Activated CD8-positive, alpha-beta T cell treated with anti-CD3 and anti-CD28 coated beads for 36 hours (primary cell): ENCODE data around the gene USHBP1. TPM values are rescaled to one million over a fixed set of nuclear protein-coding genes. Genes with fewer than 3 reads are reported as not detected.
A peak's percentile ranks its signal among the peaks of the same experiment; 100 is the strongest.

Experiments used
- ATAC-seq: fragments of 200-7000 bp; cut with Tn5 transposase; one replicate; pipeline ENCODE4 v1.10.0; 2021; ENCODE audit warnings: mild to moderate bottlenecking, moderate library complexity
- CTCF ChIA-PET: fragments of 350-600 bp; sonication (Branson Sonifier 250); formaldehyde crosslinking; loops from one replicate; lab custom pipeline; 2021; ENCODE audit warnings: antibody characterized with exemption; lab: Charles Lee
- POLR2A ChIA-PET: fragments of 350-600 bp; sonication (Branson Sonifier 250); formaldehyde crosslinking; loops from one replicate; lab custom pipeline; 2021; ENCODE audit warnings: antibody characterized with exemption; lab: Charles Lee
- DNase-seq: peaks from one replicate; pipeline ENCODE4 v3.0.0-alpha.2; 2020
- H3K27ac Mint-ChIP-seq: one replicate; pipeline ENCODE4 v1.8.0; 2021; ENCODE audit warnings: mild to moderate bottlenecking, mixed read lengths
- H3K27me3 Mint-ChIP-seq: one replicate; pipeline ENCODE4 v1.8.0; 2021; ENCODE audit warnings: mixed read lengths
- H3K36me3 Mint-ChIP-seq: one replicate; pipeline ENCODE4 v1.8.0; 2021; ENCODE audit warnings: low read depth, mixed read lengths
- H3K4me1 Mint-ChIP-seq: one replicate; pipeline ENCODE4 v1.8.0; 2021; ENCODE audit warnings: low read depth, mixed read lengths
- H3K4me3 Mint-ChIP-seq: one replicate; pipeline ENCODE4 v1.8.0; 2021; ENCODE audit warnings: mild to moderate bottlenecking, moderate library complexity, mixed read lengths
- H3K9me3 Mint-ChIP-seq: one replicate; pipeline ENCODE4 v1.8.0; 2021; ENCODE audit warnings: mixed read lengths
- CTCF ChIP-seq: fragments of 200-600 bp; IDR thresholded peaks from one replicate; pipeline ENCODE4 v1.8.0; 2022; ENCODE audit warnings: antibody characterized with exemption, mild to moderate bottlenecking
- intact Hi-C: fragments of 100-400 bp; cut with micrococcal nuclease; formaldehyde crosslinking; loops from one replicate; pipeline ENCODE4 v1.10.0; 2022
- total RNA-seq, 2 experiments: library from RNA; stranded (reverse); gene quantifications; one replicate each; pipeline ENCODE4 v1.2.3, GENCODE V29; 2021

The USHBP1 gene
- total RNA-seq, 2 experiments from 2014 or later = 0.29 TPM; not detected in 1

DNA sequence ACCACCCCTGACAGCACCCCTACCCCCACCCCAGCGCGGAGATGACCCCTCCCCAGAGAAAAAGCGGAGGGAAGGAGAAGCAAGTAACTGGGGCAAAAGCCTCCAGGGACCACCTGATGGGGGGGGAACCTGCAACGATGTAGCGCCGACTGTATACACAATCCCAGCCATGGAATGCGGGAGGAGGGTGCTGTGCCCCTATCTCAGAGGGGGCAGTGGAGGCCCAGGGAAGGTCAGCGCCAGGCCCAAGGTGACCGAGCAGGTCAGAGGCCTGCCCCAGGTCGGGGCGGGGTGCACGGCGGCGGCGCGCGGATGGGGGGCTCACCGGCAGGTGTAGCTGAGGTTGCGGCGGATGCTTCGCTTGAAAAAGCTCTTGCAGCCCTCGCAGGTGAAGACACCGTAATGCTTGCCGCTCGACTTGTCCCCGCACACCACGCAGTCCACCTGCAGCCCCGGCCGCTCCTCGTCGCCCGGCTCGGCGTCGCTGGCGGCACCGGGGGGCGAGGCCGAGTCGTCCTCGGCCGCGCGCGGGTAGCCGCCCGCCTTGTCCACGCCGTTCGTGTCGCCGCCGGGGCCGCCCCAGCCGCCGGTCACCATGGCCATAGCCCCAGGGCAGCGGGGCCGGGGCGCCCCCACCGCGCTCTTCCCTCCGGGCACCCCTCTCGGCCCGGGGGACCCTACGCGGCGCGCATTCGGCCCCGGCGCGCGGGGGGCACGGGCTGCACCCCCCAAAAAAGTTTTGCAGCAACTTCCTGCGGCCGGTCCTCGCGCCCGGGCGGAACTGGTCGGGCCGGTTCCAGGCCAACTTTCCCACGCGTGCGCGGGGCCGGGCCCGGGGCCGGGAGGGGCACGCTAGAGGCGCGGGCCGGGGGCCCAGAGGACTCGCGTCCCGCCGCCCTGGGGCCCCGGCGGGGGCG, 19.7 kb downstream of the USHBP1 start:
- DNase-seq (no peak), ATAC-seq (no peak)
- POLR2A ChIA-PET = interaction anchor here (1.6 kb wide), 1 partner anchor 9 kb away, joined by 5 read pairs; no protein-coding TSS in a partner anchor
- Mint-ChIP-seq H3K27ac (no peak overlapping the region), H3K4me1 (peaks cover 9% of the 10 kb centered on the region), H3K9me3 (no peaks in the 10 kb centered on the region), H3K36me3 (no peaks in the 10 kb centered on the region), H3K4me3 (peak overlapping the region; percentile 52), H3K27me3 (peaks cover 7% of the 10 kb centered on the region)
- intact Hi-C loops = no loop called here
- TF ChIP-seq CTCF = no peak
- CTCF ChIA-PET = interaction anchor here (2.0 kb wide), 1 partner anchor 9 kb away, joined by 9 read pairs; no protein-coding TSS in a partner anchor

- H3K4me3 Mint-ChIP-seq = peak overlapping the region; percentile 52
- no peak for DNase-seq
- H3K27me3 Mint-ChIP-seq = peaks cover 7% of the 10 kb centered on the region
- ChIA-PET POLR2A (interaction anchor here (1.1 to 1.6 kb wide), 4 partner anchors 8 to 62 kb away, joined by 3 to 5 read pairs (median 4); no protein-coding TSS in a partner anchor), CTCF (interaction anchor here (2.0 to 2.5 kb wide), 2 partner anchors 8 to 16 kb away, joined by 9 to 11 read pairs; no protein-coding TSS in a partner anchor)
- intact Hi-C loops = no loop called here
- H3K36me3 Mint-ChIP-seq = no peaks in the 10 kb centered on the region
- no peaks in the 10 kb centered on the region for H3K9me3 Mint-ChIP-seq
- TF ChIP-seq CTCF = no peak
- ATAC-seq = no peak
- H3K4me1 Mint-ChIP-seq = peaks cover 9% of the 10 kb centered on the region
- H3K27ac Mint-ChIP-seq = no peak overlapping the region
Observed at GRCh38 chr19:17243830-17244617, 20.5 kb downstream of the USHBP1 start.

- H3K4me1 Mint-ChIP-seq = peaks cover 9% of the 10 kb centered on the region
- H3K9me3 Mint-ChIP-seq = no peaks in the 10 kb centered on the region
- H3K36me3 Mint-ChIP-seq = no peaks in the 10 kb centered on the region
- no peak overlapping the region for H3K4me3 Mint-ChIP-seq
- no peak for ATAC-seq
- ChIA-PET CTCF (interaction anchor here (0.9 to 2.5 kb wide), 4 partner anchors 8 to 143 kb away, joined by 3 to 11 read pairs (median 6); no protein-coding TSS in a partner anchor), POLR2A (interaction anchor here (1.1 to 1.4 kb wide), 3 partner anchors 15 to 63 kb away, joined by 3 to 5 read pairs (median 4); no protein-coding TSS in a partner anchor)
- TF ChIP-seq CTCF = no peak
- no peak for DNase-seq
- peaks cover 7% of the 10 kb centered on the region for H3K27me3 Mint-ChIP-seq
- H3K27ac Mint-ChIP-seq = no peak overlapping the region
- intact Hi-C loops = no loop called here
Observed at GRCh38 chr19:17243211-17243829, 21.2 kb downstream of the USHBP1 start.

GRCh38 chr19:17242431-17243208, 21.9 kb downstream of the USHBP1 start:
- H3K27me3 Mint-ChIP-seq = peaks cover 5% of the 10 kb centered on the region
- H3K27ac Mint-ChIP-seq = no peak overlapping the region
- DNase-seq (no peak), ATAC-seq (no peak)
- intact Hi-C loops = no loop called here
- TF ChIP-seq CTCF = no peak
- CTCF ChIA-PET = interaction anchor here (0.9 to 2.5 kb wide), 4 partner anchors 7 to 144 kb away, joined by 3 to 11 read pairs (median 6); no protein-coding TSS in a partner anchor
- H3K4me3 Mint-ChIP-seq = no peak overlapping the region
- H3K9me3 Mint-ChIP-seq = no peaks in the 10 kb centered on the region
- POLR2A ChIA-PET = interaction anchor here (0.6 to 1.4 kb wide), 3 partner anchors 11 to 64 kb away, joined by 3 to 4 read pairs (median 3); no protein-coding TSS in a partner anchor
- no peaks in the 10 kb centered on the region for H3K36me3 Mint-ChIP-seq
- H3K4me1 Mint-ChIP-seq = peaks cover 9% of the 10 kb centered on the region
